ES-I3 (cell line): Measurements from ENCODE around the gene GPR151.

Experiments used
- H3K36me3 ChIP-seq: 2 replicates; pipeline ENCODE4 v1.6.1; 2013; ENCODE audit warnings: mild to moderate bottlenecking, low read length, control low read depth, moderate library complexity; ENCODE audit not compliant: insufficient read depth
- H3K4me1 ChIP-seq: 2 replicates; pipeline ENCODE4 v1.6.1; 2013; ENCODE audit warnings: mild to moderate bottlenecking, control low read depth, low read length; ENCODE audit not compliant: insufficient read depth
- H3K9ac ChIP-seq: 2 replicates; pipeline ENCODE4 v1.6.1; 2013; ENCODE audit warnings: low read depth, mild to moderate bottlenecking, low read length, moderate library complexity
- H3K9me3 ChIP-seq: 2 replicates; pipeline ENCODE4 v1.6.1; 2013; ENCODE audit warnings: mild to moderate bottlenecking, low read length, moderate library complexity; ENCODE audit not compliant: control insufficient read depth, insufficient read depth

The GPR151 gene

DNA sequence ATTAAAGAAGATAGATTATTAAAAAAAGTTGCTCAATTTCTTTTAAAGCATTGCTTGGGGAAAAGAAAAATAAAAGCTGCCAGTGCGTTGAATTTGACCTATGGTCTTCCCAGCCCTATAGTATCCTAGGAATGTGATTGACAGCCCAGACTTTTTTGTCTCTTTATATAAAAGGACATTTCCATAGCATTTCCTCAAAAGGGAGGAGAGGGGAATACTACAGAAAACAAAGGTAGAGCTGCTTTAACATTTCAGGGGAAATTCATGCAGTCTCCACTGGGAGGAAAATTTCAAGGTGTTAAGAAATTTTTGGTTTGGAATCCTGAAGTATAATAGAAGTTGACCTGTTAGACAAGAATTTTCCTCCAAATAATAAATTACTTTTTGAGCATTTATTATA is 17.9 kb upstream of the GPR151 start:
- Histone ChIP-seq H3K36me3 (no peaks in the 10 kb centered on the region), H3K9me3 (0 out of 2 replicates have a peak, but pooled peaks cover 3% of the 10 kb centered on the region), H3K9ac (no peak overlapping the region), H3K4me1 (peaks cover 11% of the 10 kb centered on the region)

DNA sequence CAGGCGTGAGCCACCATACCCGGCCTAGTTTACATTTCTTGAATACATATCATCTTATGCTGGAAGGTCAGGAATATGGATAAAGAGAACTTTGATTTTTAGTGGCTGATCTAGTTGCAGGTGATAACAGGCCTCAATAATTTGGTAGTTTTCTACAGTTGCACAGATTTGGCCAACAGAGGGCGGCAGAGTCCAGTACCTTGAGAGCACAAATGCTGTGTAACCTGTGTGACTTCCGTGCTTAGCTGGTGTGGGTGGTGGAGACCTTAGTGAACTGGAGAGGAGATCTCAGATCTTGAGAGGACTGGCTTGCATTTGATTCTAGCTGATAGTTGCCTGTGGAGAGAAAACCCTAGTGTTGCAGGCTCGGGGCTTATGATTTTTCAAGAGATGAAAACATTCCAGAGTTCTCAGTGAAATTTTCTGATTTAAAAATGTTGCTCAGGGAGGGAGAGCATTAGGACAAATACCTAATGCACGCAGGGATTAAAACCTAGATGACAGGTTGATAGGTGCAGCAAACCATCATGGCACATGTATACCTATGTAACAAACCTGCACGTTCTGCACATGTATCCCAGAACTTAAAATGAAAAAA is 17.4 kb upstream of the GPR151 start:
- H3K9ac ChIP-seq, result no peak overlapping the region
- H3K36me3 ChIP-seq, result no peaks in the 10 kb centered on the region
- 0 out of 2 replicates have a peak, but pooled peaks cover 3% of the 10 kb centered on the region for H3K9me3 ChIP-seq
- peaks cover 11% of the 10 kb centered on the region for H3K4me1 ChIP-seq

DNA sequence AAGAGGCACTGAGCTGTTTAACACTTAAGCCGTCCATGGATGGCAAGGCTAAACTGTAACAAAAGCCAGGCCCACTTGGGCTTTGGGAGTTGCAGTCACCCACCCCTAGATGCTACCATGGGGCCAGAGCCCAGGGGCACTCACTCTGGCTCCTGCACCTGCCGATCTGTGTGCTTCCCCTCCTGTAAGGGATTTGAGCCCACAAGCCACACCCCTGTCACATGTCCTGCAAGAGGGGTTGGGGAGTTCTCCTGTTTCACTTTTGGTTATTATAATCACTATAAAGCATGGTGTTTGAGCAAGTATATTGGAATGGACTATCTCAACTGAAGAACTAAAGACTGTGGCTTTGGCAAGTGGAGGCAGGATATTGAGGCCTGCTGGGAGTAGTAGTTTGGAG is 14.0 kb upstream of the GPR151 start:
- Histone ChIP-seq H3K36me3 (no peaks in the 10 kb centered on the region), H3K4me1 (peaks cover 11% of the 10 kb centered on the region), H3K9ac (no peak overlapping the region), H3K9me3 (0 out of 2 replicates have a peak, but pooled peaks cover 3% of the 10 kb centered on the region)

DNA sequence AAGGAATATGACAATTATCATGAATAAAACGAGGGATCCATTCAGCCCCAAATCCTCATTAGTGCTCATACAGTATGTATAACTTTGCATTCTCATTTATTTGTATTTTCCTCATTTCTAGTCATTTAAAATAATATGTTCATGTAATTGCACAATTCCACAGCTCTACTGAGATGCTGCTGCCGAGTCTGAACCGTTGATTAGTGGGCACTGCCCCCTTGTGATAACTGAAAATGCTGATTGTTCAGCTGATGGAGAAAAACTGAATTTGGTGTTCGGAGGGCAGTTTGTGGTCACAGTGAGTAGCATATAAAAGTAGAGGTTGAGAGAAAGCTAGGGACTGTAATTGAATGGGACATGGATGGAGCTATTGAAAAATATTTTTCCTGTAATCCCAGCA is 12.2 kb upstream of the GPR151 start:
- no peaks in the 10 kb centered on the region for H3K36me3 ChIP-seq
- H3K9ac ChIP-seq, result no peak overlapping the region
- no peaks in the 10 kb centered on the region for H3K4me1 ChIP-seq
- H3K9me3 ChIP-seq, result 0 out of 2 replicates have a peak, but pooled peaks cover 3% of the 10 kb centered on the region

DNA sequence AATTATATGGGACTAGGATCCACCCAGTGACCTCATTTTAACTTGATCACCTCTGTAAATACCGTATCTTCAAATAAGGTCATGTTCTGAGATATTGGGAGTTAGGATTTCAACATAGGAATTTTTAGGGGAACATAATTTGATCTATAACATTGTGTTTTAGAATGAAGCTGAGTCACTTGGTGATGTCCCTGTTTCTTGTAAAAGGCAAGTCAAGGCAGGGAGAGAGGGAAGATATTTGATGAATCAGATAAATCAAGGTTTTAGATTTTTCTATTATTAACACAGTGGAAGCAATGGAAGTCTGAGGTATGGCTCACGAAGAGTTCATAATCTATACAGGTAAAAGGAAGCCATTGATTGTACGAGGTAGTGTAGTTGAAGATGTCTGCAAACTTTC is 11.8 kb upstream of the GPR151 start:
- Histone ChIP-seq H3K36me3 (no peaks in the 10 kb centered on the region), H3K4me1 (no peaks in the 10 kb centered on the region), H3K9me3 (0 out of 2 replicates have a peak, but pooled peaks cover 3% of the 10 kb centered on the region), H3K9ac (no peak overlapping the region)

DNA sequence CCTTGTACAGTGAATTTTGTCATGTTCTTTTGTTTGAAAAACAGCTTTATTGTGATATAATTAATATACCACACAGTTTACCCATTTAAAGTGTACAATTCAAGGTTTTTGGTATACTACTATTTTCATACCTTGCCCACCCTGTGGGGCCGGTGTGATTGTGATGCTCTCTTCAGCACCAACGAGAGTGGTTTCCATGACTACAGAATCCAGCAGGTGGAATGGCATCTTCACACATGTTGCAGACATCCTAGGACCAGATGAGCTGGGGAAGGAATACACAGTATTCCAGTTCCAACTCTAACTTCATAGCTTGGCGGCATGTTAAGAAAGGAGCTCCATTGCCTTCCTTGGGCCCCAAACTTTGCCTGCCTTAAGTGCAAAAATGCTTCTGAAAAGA is 7.7 kb upstream of the GPR151 start:
- H3K4me1 ChIP-seq, result 0 out of 2 replicates have a peak, but pooled peaks cover 4% of the 10 kb centered on the region
- no peaks in the 10 kb centered on the region for H3K36me3 ChIP-seq
- no peak overlapping the region for H3K9ac ChIP-seq

DNA sequence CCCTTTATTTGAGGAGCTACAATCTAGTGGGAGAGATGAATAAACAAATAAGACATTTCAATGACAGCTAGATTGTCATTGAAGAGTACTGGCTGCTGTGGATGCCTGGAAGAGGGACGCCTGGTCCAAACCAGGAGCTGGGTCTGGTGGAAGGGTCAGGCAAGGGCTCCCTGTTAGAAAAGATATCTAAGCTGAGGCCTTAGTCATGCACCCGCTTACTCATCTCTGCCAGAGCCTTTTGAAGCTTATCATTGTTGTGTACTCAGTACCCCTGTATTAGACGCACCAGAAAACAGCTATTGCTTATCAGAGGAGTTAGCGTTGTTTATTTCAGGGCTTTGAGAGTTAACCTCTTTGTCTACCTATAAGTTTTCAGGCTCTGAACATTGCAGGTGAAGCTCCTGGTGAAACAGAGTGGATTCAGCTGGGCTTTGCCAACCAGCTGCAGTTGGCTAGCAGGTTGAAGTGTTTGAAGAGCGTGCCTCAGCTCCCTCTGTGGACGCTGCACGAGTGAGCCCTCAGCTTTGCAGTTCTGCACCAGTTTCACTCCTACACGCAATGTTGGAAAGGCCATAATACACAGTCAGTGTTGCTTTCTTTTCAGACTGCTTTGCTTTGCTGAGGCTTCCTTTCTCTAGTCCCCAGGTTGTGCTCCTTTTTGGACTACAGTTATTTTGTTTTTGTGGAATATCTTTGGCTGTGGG is 5.6 kb upstream of the GPR151 start:
- Histone ChIP-seq H3K9ac (no peak overlapping the region), H3K9me3 (no peaks in the 10 kb centered on the region), H3K4me1 (0 out of 2 replicates have a peak, but pooled peaks cover 4% of the 10 kb centered on the region), H3K36me3 (no peaks in the 10 kb centered on the region)

More for the DNA sequence above, 7.7 kb upstream of the GPR151 start:
- no peaks in the 10 kb centered on the region for H3K9me3 ChIP-seq

DNA sequence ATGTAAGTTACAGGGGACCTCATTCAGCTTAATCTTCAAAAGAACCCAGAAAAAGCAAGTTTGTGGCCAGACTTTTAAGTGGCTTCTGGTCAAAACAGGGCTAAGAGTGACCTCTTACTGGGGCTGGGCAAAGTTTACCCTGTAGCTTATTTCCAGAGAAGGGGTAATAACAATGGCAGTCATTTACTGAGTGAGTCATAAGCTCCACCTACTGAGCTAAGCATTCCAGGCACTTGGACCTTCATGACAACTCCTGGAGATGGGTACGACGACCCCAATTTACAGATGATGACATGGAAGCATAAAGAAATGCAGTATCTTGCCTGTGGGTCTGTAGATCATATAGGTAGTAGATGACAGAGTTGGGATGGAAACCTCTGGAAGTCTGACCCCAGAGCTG is 4.7 kb upstream of the GPR151 start:
- H3K9ac ChIP-seq, result no peak overlapping the region
- H3K36me3 ChIP-seq, result no peaks in the 10 kb centered on the region
- H3K9me3 ChIP-seq, result no peaks in the 10 kb centered on the region
- peaks cover 11% of the 10 kb centered on the region; the same call in 1 of the 2 replicates for H3K4me1 ChIP-seq

DNA sequence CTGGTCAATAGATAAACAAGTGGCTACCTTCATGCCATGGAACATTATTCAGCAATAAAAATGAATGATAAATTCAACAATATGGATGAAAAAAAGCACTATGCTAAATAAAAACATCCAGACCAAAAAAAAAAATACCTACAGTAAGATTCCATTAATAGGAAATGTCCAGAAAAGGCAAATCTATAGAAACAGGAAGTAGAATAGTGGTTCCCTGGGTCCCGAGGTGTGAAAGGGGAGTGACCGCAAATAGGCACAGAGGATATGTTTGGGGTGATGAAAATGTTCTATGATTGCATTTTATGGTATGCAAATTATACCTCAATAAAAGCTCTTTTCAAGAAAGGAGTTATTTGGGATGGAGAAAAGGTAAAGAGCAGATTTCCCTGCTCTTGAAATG is 3.6 kb upstream of the GPR151 start:
- peaks cover 12% of the 10 kb centered on the region; the same call in 1 of the 2 replicates for H3K4me1 ChIP-seq

DNA sequence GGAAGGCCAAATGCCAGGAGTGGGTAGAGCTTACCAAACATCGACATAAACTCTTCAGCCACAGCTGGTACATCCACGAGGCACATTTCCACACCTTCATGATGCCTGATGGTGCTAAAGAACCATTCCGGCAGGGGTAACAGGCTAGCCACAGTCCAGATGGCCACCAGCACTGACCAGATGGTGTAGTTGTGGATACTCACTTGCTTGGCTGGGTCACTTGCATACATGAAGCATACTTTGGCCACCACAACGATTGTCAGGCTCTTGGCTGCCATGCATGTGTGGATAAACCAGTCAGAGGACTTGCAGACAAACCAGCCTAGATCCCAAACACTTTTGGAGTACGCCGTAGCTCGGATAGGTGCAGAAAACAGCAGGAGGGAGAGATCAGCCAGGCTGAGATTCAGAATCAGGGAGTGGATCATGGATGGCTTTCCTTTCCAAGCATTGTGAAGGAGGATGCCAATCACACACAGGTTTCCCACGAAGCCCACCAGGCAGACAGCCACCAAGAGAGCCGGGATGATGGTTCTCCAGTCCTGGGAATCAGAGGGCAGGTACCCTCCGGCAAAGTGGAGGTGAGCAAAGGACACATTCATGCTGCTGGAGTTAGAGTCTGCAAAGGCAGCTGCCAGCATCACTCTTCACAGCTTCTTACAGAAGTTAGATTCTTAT is 378 bp downstream of the GPR151 start:
- no peak overlapping the region for H3K9ac ChIP-seq
- H3K36me3 ChIP-seq, result peaks cover 3% of the 10 kb centered on the region

More for the DNA sequence above, 3.6 kb upstream of the GPR151 start:
- Histone ChIP-seq H3K36me3 (no peaks in the 10 kb centered on the region), H3K9ac (no peak overlapping the region), H3K9me3 (no peaks in the 10 kb centered on the region)

DNA sequence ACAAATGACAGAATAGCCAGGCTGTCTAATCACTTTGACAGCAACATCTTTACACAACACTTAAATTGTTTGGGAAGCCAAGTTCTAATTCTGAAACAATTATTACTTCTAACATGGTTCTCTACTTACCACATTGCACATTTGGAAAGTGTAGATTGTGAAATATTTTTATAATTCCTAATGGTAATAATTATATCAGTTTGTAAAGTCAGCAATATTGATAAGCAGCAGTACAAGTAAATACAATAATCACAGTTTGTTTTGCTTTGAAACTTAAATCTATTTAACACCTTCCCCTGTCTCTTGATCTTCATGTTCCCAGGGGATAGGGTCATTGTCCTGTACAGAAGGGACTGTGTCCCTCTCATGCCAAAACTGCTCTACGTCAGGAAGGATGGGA is 1.4 kb downstream of the GPR151 start:
- no peaks in the 10 kb centered on the region for H3K9me3 ChIP-seq
- H3K4me1 ChIP-seq, result peaks cover 8% of the 10 kb centered on the region; the same call in 1 of the 2 replicates

More for the DNA sequence above, 378 bp downstream of the GPR151 start:
- Histone ChIP-seq H3K4me1 (peaks cover 12% of the 10 kb centered on the region; the same call in 1 of the 2 replicates), H3K9me3 (no peaks in the 10 kb centered on the region)

DNA sequence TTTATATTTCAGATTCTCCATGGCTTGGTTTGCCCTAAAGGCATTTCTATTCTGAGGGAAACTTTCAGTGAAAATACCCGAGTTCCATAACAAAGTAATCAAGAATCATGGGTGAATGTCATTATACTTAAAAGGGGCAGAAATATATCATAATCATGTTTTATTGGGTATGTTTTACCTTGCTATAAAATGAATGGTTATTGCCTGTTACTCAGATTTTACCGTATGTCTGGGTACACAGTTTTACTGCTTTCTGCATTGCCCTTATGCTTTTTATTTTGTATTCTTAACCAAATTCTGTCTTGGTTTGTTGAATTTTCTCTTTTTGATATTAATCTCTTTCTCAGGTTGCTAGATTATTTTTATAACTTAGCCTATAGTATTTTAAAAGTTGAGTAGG is 2.5 kb downstream of the GPR151 start:
- no peaks in the 10 kb centered on the region for H3K9me3 ChIP-seq
- peaks cover 8% of the 10 kb centered on the region; the same call in 1 of the 2 replicates for H3K4me1 ChIP-seq
- peaks cover 10% of the 10 kb centered on the region for H3K36me3 ChIP-seq
- H3K9ac ChIP-seq, result no peak overlapping the region

More for the DNA sequence above, 1.4 kb downstream of the GPR151 start:
- peaks cover 7% of the 10 kb centered on the region for H3K36me3 ChIP-seq
- no peak overlapping the region for H3K9ac ChIP-seq

DNA sequence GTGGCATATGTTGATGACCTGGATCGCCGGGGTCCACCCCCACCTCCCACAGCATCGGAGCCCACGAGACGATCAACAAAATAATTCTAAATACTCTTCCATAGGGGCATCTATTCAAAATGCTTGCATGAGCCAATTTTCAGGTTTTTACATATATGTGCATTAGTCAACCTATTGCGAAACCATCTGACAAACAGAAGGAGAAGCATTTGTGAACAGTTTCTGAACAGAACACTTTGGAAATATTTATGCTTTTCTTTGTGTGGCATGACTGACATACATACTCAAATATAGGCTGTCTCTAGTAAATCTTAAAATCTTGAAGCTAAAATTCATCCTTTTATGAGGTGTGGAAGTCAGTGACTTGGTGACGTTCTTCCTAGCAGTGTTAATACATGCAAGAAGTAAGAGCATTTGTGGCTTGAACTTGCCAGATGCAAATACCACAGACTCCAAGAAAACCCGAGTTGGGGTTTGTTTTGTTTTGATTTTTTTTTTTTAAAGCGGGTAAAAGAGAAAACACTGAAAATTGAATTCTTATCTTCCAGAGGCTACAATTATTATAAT is 5.3 kb downstream of the GPR151 start:
- peaks cover 19% of the 10 kb centered on the region for H3K36me3 ChIP-seq
- no peak overlapping the region for H3K9ac ChIP-seq
- H3K4me1 ChIP-seq, result 0 out of 2 replicates have a peak, but pooled peaks cover under 1% of the 10 kb centered on the region
- H3K9me3 ChIP-seq, result no peaks in the 10 kb centered on the region

DNA sequence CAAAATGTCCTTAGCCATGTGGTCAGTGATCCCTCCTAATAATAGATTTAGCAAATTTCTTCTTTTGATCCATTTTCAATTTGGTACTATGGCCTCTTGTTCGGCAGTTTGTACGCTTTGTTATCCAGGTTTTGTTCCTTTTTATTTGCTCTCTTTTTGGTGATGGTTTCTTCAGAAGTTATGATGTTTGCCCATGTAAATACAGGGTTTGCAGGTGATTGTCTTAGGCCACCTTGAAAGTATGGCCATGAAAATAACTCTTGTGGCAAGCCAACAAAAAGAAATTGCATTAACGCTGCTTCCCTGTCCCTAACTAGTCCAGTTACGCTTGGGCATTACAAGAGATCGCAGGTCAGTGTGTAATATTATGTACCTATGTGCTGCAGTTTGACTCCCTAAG is 8.6 kb downstream of the GPR151 start:
- H3K9me3 ChIP-seq, result no peaks in the 10 kb centered on the region
- no peaks in the 10 kb centered on the region for H3K4me1 ChIP-seq
- peaks cover 21% of the 10 kb centered on the region for H3K36me3 ChIP-seq
- no peak overlapping the region for H3K9ac ChIP-seq
